GM10248 (cell line): ENCODE measurements around the gene SNRNP200.
"Not testable (repeated sequence)": the region's sequence is repeated elsewhere in the genome, so short reads cannot be mapped to it uniquely, and the experiment has no call there.

Experiments used
- CTCF ChIA-PET: fragments of 300-600 bp; sonication (Branson Sonifier 250); formaldehyde crosslinking; extraction: SDS; loops from one replicate; lab custom pipeline; 2021; ENCODE audit warnings: antibody characterized with exemption; lab: Yijun Ruan, JAX
- POLR2A ChIA-PET: fragments of 350-650 bp; sonication (Branson Sonifier 250); formaldehyde crosslinking; extraction: SDS; loops from one replicate; lab custom pipeline; 2020; ENCODE audit warnings: antibody characterized with exemption; lab: Yijun Ruan, JAX
- DNase-seq: peaks from one replicate; pipeline ENCODE4 v3.0.0; 2012; ENCODE audit errors: extremely low spot score
- CTCF ChIP-seq: IDR thresholded peaks from 2 replicates; pipeline ENCODE4 v1.5.1; 2012; ENCODE audit warnings: mild to moderate bottlenecking, low read depth; ENCODE audit errors: extremely low read depth, missing control alignments, control extremely low read depth

Gene SNRNP200

DNA sequence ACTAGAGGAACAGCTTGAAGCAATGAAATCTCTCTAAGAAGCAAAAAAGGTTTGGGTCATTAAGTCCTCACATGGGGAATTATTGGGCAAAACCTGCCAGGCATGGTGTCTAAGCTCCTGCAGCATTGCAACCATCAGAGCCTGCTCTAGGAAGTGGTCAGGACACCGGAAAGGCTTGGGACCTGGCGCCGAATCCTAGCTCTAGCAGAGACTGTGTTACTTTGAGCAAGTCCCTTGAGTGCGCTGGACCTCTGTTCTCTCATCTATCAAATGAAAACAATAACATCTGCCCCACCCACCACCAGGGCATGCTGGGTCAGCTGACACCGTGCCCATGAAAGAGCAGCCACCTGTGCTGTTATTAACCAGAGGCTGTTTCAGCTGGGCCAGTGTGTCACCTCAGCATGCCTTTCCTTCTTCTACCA, 45.8 kb downstream of the SNRNP200 start:
- POLR2A ChIA-PET, result interaction anchor here (0.5 to 0.6 kb wide), 3 partner anchors 81 to 276 kb away, joined by 3 to 9 read pairs (median 3); no protein-coding TSS in a partner anchor
- CTCF ChIA-PET, result interaction anchor here (0.9 to 4.4 kb wide), 17 partner anchors 8 to 267 kb away, joined by 3 to 25 read pairs (median 5); partner anchors contain the start of gene ASTL
- DNase-seq, result no peak

DNA sequence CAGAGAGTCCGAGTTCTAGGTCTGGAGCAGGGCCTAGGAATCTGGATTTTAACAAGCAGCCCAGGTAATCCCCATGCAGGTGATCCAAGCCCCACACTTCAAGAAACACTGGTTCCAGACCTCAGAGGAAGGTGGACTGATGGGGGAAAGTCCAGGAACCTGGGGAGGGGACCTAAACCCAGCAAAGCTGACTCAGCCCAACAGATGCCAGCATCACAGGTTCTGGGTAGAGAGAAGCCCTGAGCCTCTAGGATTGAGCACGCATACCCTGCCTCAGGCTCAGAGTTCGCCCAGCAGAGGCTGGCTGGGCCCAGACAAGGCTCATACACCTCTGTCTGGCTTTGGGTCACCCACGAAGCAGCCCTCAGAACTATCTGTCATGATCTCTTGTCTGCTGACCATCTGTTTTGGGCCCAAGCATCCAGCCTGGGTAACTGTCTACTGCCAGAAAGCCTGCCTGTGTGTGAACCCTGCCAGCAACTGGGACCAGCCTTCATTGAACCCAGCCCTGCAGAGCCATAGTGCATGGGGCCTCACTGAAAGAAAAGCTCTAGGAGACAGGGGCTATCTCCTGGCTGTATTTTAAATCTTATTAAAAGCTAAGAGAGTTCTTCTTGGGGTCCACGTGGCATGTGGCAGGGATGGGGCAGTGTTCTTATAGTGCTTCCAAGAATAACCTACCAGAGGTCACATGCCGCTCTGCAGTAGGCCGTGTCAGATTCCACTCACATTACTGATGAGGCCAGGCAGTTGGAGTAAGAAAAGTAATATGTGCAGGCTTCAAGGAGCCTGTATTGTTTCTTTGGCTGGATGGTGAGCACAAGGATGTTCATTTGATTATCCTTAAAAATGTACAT, 47.0 kb downstream of the SNRNP200 start:
- TF ChIP-seq CTCF, result no peak
- POLR2A ChIA-PET, result no interaction called here
- CTCF ChIA-PET, result interaction anchor here (0.9 to 4.4 kb wide), 8 partner anchors 9 to 251 kb away, joined by 3 to 25 read pairs (median 6); partner anchors contain the start of gene ASTL
- no peak for DNase-seq

More for the DNA sequence above, 45.8 kb downstream of the SNRNP200 start:
- TF ChIP-seq CTCF, result no peak

- POLR2A ChIA-PET, DNase-seq: not testable (repeated sequence)
- CTCF ChIA-PET, result interaction anchor here (1.7 to 2.1 kb wide), 2 partner anchors 18 to 120 kb away, joined by 3 to 10 read pairs; partner anchors contain the start of gene ASTL
Observed at GRCh38 chr2:96257744-96258143, 47.6 kb downstream of the SNRNP200 start.

GRCh38 chr2:96256611-96257113, 48.7 kb downstream of the SNRNP200 start:
- CTCF ChIA-PET, result interaction anchor here (0.8 to 2.1 kb wide), 7 partner anchors 8 to 119 kb away, joined by 3 to 10 read pairs (median 5); partner anchors contain the start of gene ASTL
- no peak for DNase-seq
- no peak for TF ChIP-seq CTCF
- POLR2A ChIA-PET, result interaction anchor here (0.7 to 1.2 kb wide), 2 partner anchors 9 to 114 kb away, joined by 3 to 4 read pairs; partner anchors contain the start of gene CIAO1

- CTCF ChIA-PET, result interaction anchor here (1.0 to 2.2 kb wide), 6 partner anchors 10 to 136 kb away, joined by 3 to 18 read pairs (median 6); partner anchors contain the start of genes CIAO1 and TMEM127
Observed at GRCh38 chr2:96254571-96254970, 50.8 kb downstream of the SNRNP200 start.

GRCh38 chr2:96253006-96253405, 52.3 kb downstream of the SNRNP200 start:
- ChIA-PET POLR2A (no interaction called here), CTCF (interaction anchor here (2.2 kb wide), 1 partner anchor 12 kb away, joined by 18 read pairs; the partner anchor contains the start of genes CIAO1 and TMEM127)
- no peak for TF ChIP-seq CTCF
- DNase-seq, result no peak

More at GRCh38 chr2:96254571-96254970, 50.8 kb downstream of the SNRNP200 start:
- DNase-seq, result no peak
- POLR2A ChIA-PET, result no interaction called here
- no peak for TF ChIP-seq CTCF
